HCT116 (cell line): Measurements from ENCODE around the gene MRAP2.

ENCODE experiments used
- EGR1 ChIP-seq: IDR thresholded peaks from 2 replicates; pipeline ENCODE4 v1.6.1; 2012; ENCODE audit warnings: low read depth
- ELF1 ChIP-seq: IDR thresholded peaks from 2 replicates; pipeline ENCODE4 v1.6.1; 2012; ENCODE audit warnings: low read depth, borderline replicate concordance
- EZH2 ChIP-seq: fragments of 200-600 bp; sonication (generic); IDR thresholded peaks from 2 replicates; pipeline ENCODE4 v1.6.1; 2017; ENCODE audit warnings: antibody characterized with exemption, mixed run types
- EZH2phosphoT487 ChIP-seq: fragments of 200-600 bp; IDR thresholded peaks from 2 replicates; pipeline ENCODE4 v1.6.1; 2018; ENCODE audit warnings: antibody characterized with exemption, borderline replicate concordance
- FOSL1 ChIP-seq: IDR thresholded peaks from 2 replicates; pipeline ENCODE4 v1.6.1; 2012; ENCODE audit warnings: low read depth
- POLR2A ChIP-seq: IDR thresholded peaks from 2 replicates; pipeline ENCODE4 v1.7.0; 2011; ENCODE audit warnings: borderline replicate concordance; ENCODE audit not compliant: insufficient read depth, insufficient read length; ENCODE audit errors: extremely low read depth
- SP1 ChIP-seq: IDR thresholded peaks from 2 replicates; pipeline ENCODE4 v1.6.1; 2012; ENCODE audit warnings: low read depth
- YY1 ChIP-seq: IDR thresholded peaks from 2 replicates; pipeline ENCODE4 v1.6.1; 2011; ENCODE audit warnings: low read length, low read depth, moderate library complexity, mild to moderate bottlenecking; ENCODE audit not compliant: insufficient replicate concordance; ENCODE audit errors: extremely low read depth
- TF ChIP-seq, protein P1 (sequence below), 3 experiments: fragments of 200-600 bp in 1 of 3; sonication (generic) in 1 of 3; IDR thresholded peaks in 2 of 3; conservative IDR thresholded peaks in 1 of 3; 2 replicates each; pipeline ENCODE4 v1.5.1; 2012 to 2017; ENCODE audit warnings: low read depth in 2 of 3, low read length in 2 of 3, antibody characterized with exemption in 1 of 3, borderline replicate concordance in 1 of 3, control low read depth in 1 of 3, mild to moderate bottlenecking in 1 of 3, mixed read lengths in 1 of 3, mixed run types in 1 of 3, moderate library complexity in 1 of 3; ENCODE audit not compliant: insufficient read depth in 1 of 3
- TF ChIP-seq, protein P2 (sequence below): IDR thresholded peaks from 2 replicates; pipeline ENCODE4 v1.6.1; 2011; ENCODE audit warnings: mild to moderate bottlenecking, low read length, moderate library complexity; ENCODE audit not compliant: insufficient replicate concordance; ENCODE audit errors: extremely low read depth

DNA sequence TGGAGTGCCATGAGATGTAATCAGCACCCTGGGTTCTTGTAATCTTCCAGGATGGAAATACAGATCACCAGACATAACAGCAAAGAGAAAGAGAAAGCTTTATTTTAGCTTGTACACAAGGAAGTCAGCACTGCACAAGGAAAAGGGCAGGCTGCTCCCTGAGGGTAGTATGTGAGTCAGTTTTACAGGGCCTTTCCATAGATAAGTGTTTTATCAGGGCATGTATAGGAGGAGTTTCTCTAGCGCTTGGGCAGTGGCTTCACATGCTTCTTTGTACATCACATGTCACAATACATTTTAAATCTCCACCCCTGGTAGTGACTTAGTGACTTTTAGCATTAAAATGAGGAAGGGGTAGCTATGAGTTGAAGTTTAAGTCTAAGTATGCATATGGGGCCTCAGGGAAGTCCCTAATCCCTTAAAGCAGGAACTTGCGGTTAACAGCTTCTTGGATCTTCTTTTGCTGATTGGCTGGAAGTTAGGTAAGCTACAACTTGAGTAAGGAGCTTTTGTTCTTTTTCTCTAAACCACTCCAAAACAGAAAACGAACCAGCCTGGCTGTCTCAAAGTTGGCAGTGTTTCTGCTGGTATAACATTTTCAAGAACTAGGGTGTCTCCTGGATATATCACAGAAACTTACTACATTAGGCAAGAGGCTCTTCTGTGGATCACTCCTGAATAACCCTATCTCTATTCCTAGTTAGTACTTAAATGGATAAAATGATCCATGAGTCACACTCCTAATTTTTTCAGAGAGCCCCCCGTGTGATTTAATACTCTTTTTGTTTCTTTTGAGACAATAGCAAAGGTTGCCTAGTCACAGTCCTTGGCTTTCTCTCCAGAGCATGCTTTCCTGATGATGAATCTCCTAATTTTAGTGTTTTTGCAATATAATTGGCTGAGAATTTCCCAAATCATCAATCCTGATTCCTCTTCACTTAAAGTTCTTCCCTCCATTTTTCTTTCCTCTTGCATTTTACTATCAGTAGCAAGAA, 60.2 kb downstream of the MRAP2 start:
- no peak for TF ChIP-seq EZH2phosphoT487
- no peak for TF ChIP-seq POLR2A
- TF ChIP-seq, protein P1, sequence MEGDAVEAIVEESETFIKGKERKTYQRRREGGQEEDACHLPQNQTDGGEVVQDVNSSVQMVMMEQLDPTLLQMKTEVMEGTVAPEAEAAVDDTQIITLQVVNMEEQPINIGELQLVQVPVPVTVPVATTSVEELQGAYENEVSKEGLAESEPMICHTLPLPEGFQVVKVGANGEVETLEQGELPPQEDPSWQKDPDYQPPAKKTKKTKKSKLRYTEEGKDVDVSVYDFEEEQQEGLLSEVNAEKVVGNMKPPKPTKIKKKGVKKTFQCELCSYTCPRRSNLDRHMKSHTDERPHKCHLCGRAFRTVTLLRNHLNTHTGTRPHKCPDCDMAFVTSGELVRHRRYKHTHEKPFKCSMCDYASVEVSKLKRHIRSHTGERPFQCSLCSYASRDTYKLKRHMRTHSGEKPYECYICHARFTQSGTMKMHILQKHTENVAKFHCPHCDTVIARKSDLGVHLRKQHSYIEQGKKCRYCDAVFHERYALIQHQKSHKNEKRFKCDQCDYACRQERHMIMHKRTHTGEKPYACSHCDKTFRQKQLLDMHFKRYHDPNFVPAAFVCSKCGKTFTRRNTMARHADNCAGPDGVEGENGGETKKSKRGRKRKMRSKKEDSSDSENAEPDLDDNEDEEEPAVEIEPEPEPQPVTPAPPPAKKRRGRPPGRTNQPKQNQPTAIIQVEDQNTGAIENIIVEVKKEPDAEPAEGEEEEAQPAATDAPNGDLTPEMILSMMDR (IDR thresholded peaks at IDR 0.05 in 2 of 3, conservative IDR thresholded peaks at IDR 0.05 in 1 of 3; ENCODE audit: borderline replicate concordance in 1 of 3, insufficient read depth in 1 of 3, low read depth in 2 of 3, low read length in 2 of 3) = no peak
- no peak for TF ChIP-seq EGR1
- TF ChIP-seq ELF1 = no peak
- TF ChIP-seq FOSL1 = no peak
- TF ChIP-seq SP1 = no peak
- no peak for TF ChIP-seq EZH2
- TF ChIP-seq, protein P2, sequence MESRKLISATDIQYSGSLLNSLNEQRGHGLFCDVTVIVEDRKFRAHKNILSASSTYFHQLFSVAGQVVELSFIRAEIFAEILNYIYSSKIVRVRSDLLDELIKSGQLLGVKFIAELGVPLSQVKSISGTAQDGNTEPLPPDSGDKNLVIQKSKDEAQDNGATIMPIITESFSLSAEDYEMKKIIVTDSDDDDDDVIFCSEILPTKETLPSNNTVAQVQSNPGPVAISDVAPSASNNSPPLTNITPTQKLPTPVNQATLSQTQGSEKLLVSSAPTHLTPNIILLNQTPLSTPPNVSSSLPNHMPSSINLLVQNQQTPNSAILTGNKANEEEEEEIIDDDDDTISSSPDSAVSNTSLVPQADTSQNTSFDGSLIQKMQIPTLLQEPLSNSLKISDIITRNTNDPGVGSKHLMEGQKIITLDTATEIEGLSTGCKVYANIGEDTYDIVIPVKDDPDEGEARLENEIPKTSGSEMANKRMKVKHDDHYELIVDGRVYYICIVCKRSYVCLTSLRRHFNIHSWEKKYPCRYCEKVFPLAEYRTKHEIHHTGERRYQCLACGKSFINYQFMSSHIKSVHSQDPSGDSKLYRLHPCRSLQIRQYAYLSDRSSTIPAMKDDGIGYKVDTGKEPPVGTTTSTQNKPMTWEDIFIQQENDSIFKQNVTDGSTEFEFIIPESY = no peak
- TF ChIP-seq YY1 = no peak
